ENCODE measurements around the gene ANLN.
"Not testable (repeated sequence)": the region's sequence is repeated elsewhere in the genome, so short reads cannot be mapped to it uniquely, and the experiment has no call there.

ANLN gene

GRCh38 chr7:36472141-36472729, 82.6 kb downstream of the ANLN start:
- no peak for DNase-seq

GRCh38 chr7:36473454-36474282, 84.0 kb downstream of the ANLN start:
- DNase-seq = peak; percentile 26 to 27

GRCh38 chr7:36474283-36475010, 84.8 kb downstream of the ANLN start:
- DNase-seq = no peak

GRCh38 chr7:36475011-36475342, 85.3 kb downstream of the ANLN start:
- DNase-seq = no peak

GRCh38 chr7:36475381-36475780, 85.7 kb downstream of the ANLN start:
- DNase-seq = no peak

GRCh38 chr7:36478745-36479144, 89.1 kb downstream of the ANLN start:
- no peak for DNase-seq

- not testable (repeated sequence) for DNase-seq
These were observed 94.2 kb downstream of the ANLN start for GRCh38 chr7:36483853-36484252.

GRCh38 chr7:36484265-36484664, 94.6 kb downstream of the ANLN start:
- no peak for DNase-seq

- no peak for DNase-seq
These were observed 96.7 kb downstream of the ANLN start for GRCh38 chr7:36486336-36486735.

- peak; percentile 55 to 69 for DNase-seq
These were observed 98.2 kb downstream of the ANLN start for GRCh38 chr7:36487756-36488336.

- not testable (repeated sequence) for DNase-seq
These were observed 99.0 kb downstream of the ANLN start for GRCh38 chr7:36488672-36489071.

- no peak for DNase-seq
These were observed 100.8 kb downstream of the ANLN start for GRCh38 chr7:36490419-36490830.

GRCh38 chr7:36491317-36491716, 101.7 kb downstream of the ANLN start:
- DNase-seq = no peak

GRCh38 chr7:36496576-36496975, 106.9 kb downstream of the ANLN start:
- no peak for DNase-seq

GRCh38 chr7:36497176-36497575, 107.5 kb downstream of the ANLN start:
- DNase-seq = not testable (repeated sequence)

- DNase-seq = no peak
These were observed 108.1 kb downstream of the ANLN start for GRCh38 chr7:36497775-36498174.
